ENCODE results near the gene CNTN1.

- TF ChIP-seq CTCF (IDR thresholded peaks at IDR 0.05 in 8 of 11, conservative IDR thresholded peaks at IDR 0.05 in 3 of 11) (no peak), POLR2AphosphoS5 (IDR thresholded peaks at IDR 0.05) (no peak)
Measured at GRCh38 chr12:40843495-40843894, 151.3 kb downstream of the CNTN1 start.
